Bronchial epithelial cell (primary cell): Measurements from ENCODE around the gene SELENOW. TPM values are rescaled to one million over a fixed set of nuclear protein-coding genes. Genes with fewer than 3 reads are reported as not detected.
"Not testable (repeated sequence)": the region's sequence is repeated elsewhere in the genome, so short reads cannot be mapped to it uniquely, and the experiment has no call there.

ENCODE experiments used
- DNase-seq: peaks from one replicate; pipeline ENCODE4 v3.0.0-alpha.2; 2010; ENCODE audit warnings: low read depth
- FAIRE-seq: peaks from 2 replicates; lab custom pipeline; 2011; peaks lifted over from hg19 to GRCh38; lab: Jason Lieb, UNC
- H3K27me3 ChIP-seq: 2 replicates; pipeline ENCODE4 v1.5.1; 2011; ENCODE audit warnings: low read length; ENCODE audit not compliant: control insufficient read depth, insufficient read depth
- H3K36me3 ChIP-seq: 2 replicates; pipeline ENCODE4 v1.5.1; 2011; ENCODE audit warnings: low read length; ENCODE audit not compliant: control insufficient read depth, insufficient read depth
- H3K4me3 ChIP-seq: 2 replicates; pipeline ENCODE4 v1.5.1; 2011; ENCODE audit warnings: mild to moderate bottlenecking, low read depth, low read length, control low read depth
- CTCF ChIP-seq: IDR thresholded peaks from 2 replicates; pipeline ENCODE4 v1.5.1; 2011; ENCODE audit warnings: mild to moderate bottlenecking, moderate library complexity, low read length, control low read depth, inconsistent platforms; ENCODE audit not compliant: insufficient read depth, severe bottlenecking
- total RNA-seq: library from RNA; depleted of rRNA; stranded (reverse); fragments of >200 nt; gene quantifications from 2 replicates; pipeline ENCODE4 v1.2.1, GENCODE V29; 2014

The SELENOW gene
- total RNA-seq, 1 donor from 2014 or later, result 149 TPM

GRCh38 chr19:47776568-47776967, 1.9 kb upstream of the SELENOW start:
- Histone ChIP-seq H3K36me3 (peaks cover 9% of the 10 kb centered on the region), H3K27me3 (no peaks in the 10 kb centered on the region), H3K4me3 (no peak overlapping the region)
- FAIRE-seq (peak; percentile 93), DNase-seq (peak; percentile 100)
- no peak for TF ChIP-seq CTCF

- not testable (repeated sequence) for DNase-seq, FAIRE-seq, H3K27me3 ChIP-seq
- Histone ChIP-seq H3K36me3 (peaks cover 11% of the 10 kb centered on the region), H3K4me3 (peak overlapping the region; percentile 66)
Measured at GRCh38 chr19:47777245-47778048, 1.1 kb upstream of the SELENOW start.

- no peaks in the 10 kb centered on the region for H3K27me3 ChIP-seq
- H3K36me3 ChIP-seq, result peaks cover 14% of the 10 kb centered on the region
- no peak for FAIRE-seq
- H3K4me3 ChIP-seq, result peak overlapping the region; percentile 66
- no peak for TF ChIP-seq CTCF
- DNase-seq, result no peak
Measured at GRCh38 chr19:47778954-47779351, 450 bp downstream of the SELENOW start.

GRCh38 chr19:47779524-47780214, 1.2 kb downstream of the SELENOW start:
- DNase-seq (no peak), FAIRE-seq (no peak)
- no peak for TF ChIP-seq CTCF
- Histone ChIP-seq H3K4me3 (peak overlapping the region; percentile 66), H3K36me3 (peaks cover 15% of the 10 kb centered on the region), H3K27me3 (no peaks in the 10 kb centered on the region)

GRCh38 chr19:47780215-47780551, 1.7 kb downstream of the SELENOW start:
- FAIRE-seq, result no peak
- DNase-seq, result no peak
- Histone ChIP-seq H3K36me3 (peaks cover 15% of the 10 kb centered on the region), H3K27me3 (no peaks in the 10 kb centered on the region), H3K4me3 (peak overlapping the region; percentile 66)
- TF ChIP-seq CTCF, result no peak

GRCh38 chr19:47781590-47782262, 3.2 kb downstream of the SELENOW start:
- FAIRE-seq, result peak; percentile 94
- Histone ChIP-seq H3K27me3 (no peaks in the 10 kb centered on the region), H3K4me3 (no peak overlapping the region), H3K36me3 (peaks cover 15% of the 10 kb centered on the region)
- no peak for TF ChIP-seq CTCF
- peak; percentile 25 for DNase-seq
